Neural cell (in vitro differentiated cells): ENCODE measurements around the gene MARCHF11. TPM values are rescaled to one million over a fixed set of nuclear protein-coding genes. Genes with fewer than 3 reads are reported as not detected.

Source experiments
- H2AFZ ChIP-seq: fragments of 200-600, 300-800 bp; sonication (generic), shearing (Covaris generic); 2 replicates; pipeline ENCODE4 v1.6.0; 2014; ENCODE audit warnings: low read depth, mild to moderate bottlenecking, antibody characterized with exemption, low read length, moderate library complexity
- H3F3A ChIP-seq: fragments of 200-600 bp; shearing (Covaris generic); 2 replicates; pipeline ENCODE4 v1.6.1; 2016; ENCODE audit warnings: mild to moderate bottlenecking, moderate library complexity, mixed read lengths, antibody characterized with exemption, low read length; ENCODE audit not compliant: insufficient read depth, poor library complexity, severe bottlenecking
- H3K27ac ChIP-seq: fragments of 200-600, 300-800 bp; sonication (generic), shearing (Covaris generic); 2 replicates; pipeline ENCODE4 v1.5.1; 2014; ENCODE audit warnings: mild to moderate bottlenecking, low read length, moderate library complexity
- H3K27me3 ChIP-seq: fragments of 300-800, 200-600 bp; sonication (generic), shearing (Covaris generic); 2 replicates; pipeline ENCODE4 v1.6.0; 2014; ENCODE audit warnings: mild to moderate bottlenecking, low read depth, low read length, moderate library complexity; ENCODE audit not compliant: insufficient read depth
- H3K36me3 ChIP-seq: fragments of 300-800, 200-600 bp; sonication (generic), shearing (Covaris generic); 2 replicates; pipeline ENCODE4 v1.5.1; 2014; ENCODE audit warnings: mild to moderate bottlenecking, antibody characterized with exemption, low read length, moderate library complexity; ENCODE audit not compliant: insufficient read depth
- H3K4me2 ChIP-seq: fragments of 300-800, 200-600 bp; sonication (generic), shearing (Covaris generic); 2 replicates; pipeline ENCODE4 v1.6.0; 2014; ENCODE audit warnings: mild to moderate bottlenecking, low read length
- H3K4me3 ChIP-seq: fragments of 300-800, 200-600 bp; sonication (generic), shearing (Covaris generic); 2 replicates; pipeline ENCODE4 v1.5.1; 2014; ENCODE audit warnings: mild to moderate bottlenecking, low read length, moderate library complexity
- H3K79me2 ChIP-seq: fragments of 200-600 bp; shearing (Covaris generic); replicated peaks from 2 replicates; pipeline ENCODE4 v1.6.0; 2014; ENCODE audit warnings: mild to moderate bottlenecking, low read length, moderate library complexity; ENCODE audit not compliant: insufficient read depth
- H3K9ac ChIP-seq: fragments of 300-800, 200-600 bp; sonication (generic), shearing (Covaris generic); 2 replicates; pipeline ENCODE4 v1.6.1; 2016; ENCODE audit warnings: mild to moderate bottlenecking, low read length, mixed read lengths
- H3K9me2 ChIP-seq: fragments of 200-600 bp; shearing (Covaris generic); 2 replicates; pipeline ENCODE4 v1.6.1; 2016; ENCODE audit warnings: mild to moderate bottlenecking, low read length, mixed read lengths; ENCODE audit not compliant: insufficient read depth
- H3K9me3 ChIP-seq: fragments of 200-600, 300-800 bp; sonication (generic), shearing (Covaris generic); 2 replicates; pipeline ENCODE4 v1.6.1; 2016; ENCODE audit warnings: mild to moderate bottlenecking, mixed run types, low read length, moderate library complexity, mixed read lengths
- H4K20me1 ChIP-seq: fragments of 200-600 bp; shearing (Covaris generic); 2 replicates; pipeline ENCODE4 v1.6.1; 2016; ENCODE audit warnings: mild to moderate bottlenecking, mixed run types; ENCODE audit not compliant: insufficient read depth
- EP300 ChIP-seq: fragments of 450-650 bp; conservative IDR thresholded peaks from 2 replicates; pipeline ENCODE4 v1.6.1; 2014; ENCODE audit warnings: antibody characterized with exemption, mild to moderate bottlenecking, moderate library complexity; ENCODE audit not compliant: poor library complexity, severe bottlenecking
- EZH2 ChIP-seq: fragments of 200-600, 300-800 bp; shearing (Covaris generic), sonication (generic); IDR thresholded peaks from 2 replicates; pipeline ENCODE4 v1.6.1; 2014; ENCODE audit warnings: antibody characterized with exemption, low read length, borderline replicate concordance, mild to moderate bottlenecking; ENCODE audit not compliant: insufficient read depth, poor library complexity, severe bottlenecking
- MXI1 ChIP-seq: fragments of 450-650 bp; conservative IDR thresholded peaks from 2 replicates; pipeline ENCODE4 v1.6.1; 2014; ENCODE audit warnings: antibody characterized with exemption, mild to moderate bottlenecking; ENCODE audit not compliant: poor library complexity, severe bottlenecking
- POLR2AphosphoS5 ChIP-seq: IDR thresholded peaks from 2 replicates; pipeline ENCODE4 v1.6.1; 2012
- RAD21 ChIP-seq: fragments of 450-650 bp; conservative IDR thresholded peaks from 2 replicates; pipeline ENCODE4 v1.6.1; 2014; ENCODE audit warnings: antibody characterized with exemption, mild to moderate bottlenecking, moderate library complexity
- SMC3 ChIP-seq: fragments of 450-650 bp; conservative IDR thresholded peaks from 2 replicates; pipeline ENCODE4 v1.6.1; 2014; ENCODE audit warnings: antibody characterized with exemption, mild to moderate bottlenecking, moderate library complexity; ENCODE audit not compliant: poor library complexity
- TAF1 ChIP-seq: IDR thresholded peaks from 2 replicates; pipeline ENCODE4 v1.6.1; 2012; ENCODE audit warnings: low read depth
- polyA plus RNA-seq: library from polyadenylated mRNA; depleted of rRNA; stranded (reverse); fragments of >200 nt; gene quantifications from 2 replicates; pipeline ENCODE4 v1.2.3, GENCODE V29; 2014
- TF ChIP-seq, protein P1 (sequence below): fragments of 450-650 bp; IDR thresholded peaks from 2 replicates; pipeline ENCODE4 v1.5.1; 2014; ENCODE audit warnings: antibody characterized with exemption, mild to moderate bottlenecking, moderate library complexity; ENCODE audit not compliant: poor library complexity, severe bottlenecking
- TF ChIP-seq, protein P2 (sequence below): IDR thresholded peaks from 2 replicates; pipeline ENCODE4 v1.6.1; 2012; ENCODE audit warnings: borderline replicate concordance

The MARCHF11 gene
- polyA plus RNA-seq, 1 donor from 2014 or later: 6.1 TPM

DNA sequence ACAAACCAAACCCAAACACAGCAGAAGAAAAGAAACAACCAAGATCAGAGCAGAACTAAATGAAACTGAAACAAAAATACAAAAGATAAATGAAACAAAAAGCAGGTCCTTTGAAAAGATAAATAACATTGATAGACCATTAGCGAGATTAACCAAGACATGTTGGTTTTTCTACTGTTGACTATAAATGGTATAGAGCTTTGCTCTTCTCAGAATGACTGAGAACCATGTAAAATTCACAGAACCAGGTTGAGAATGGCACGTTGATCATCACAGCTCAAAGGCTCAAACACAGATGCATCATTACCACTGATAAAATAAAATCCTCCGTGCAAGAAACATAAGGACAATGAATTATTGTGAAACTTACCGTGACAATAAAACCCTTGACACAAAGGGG, 105.2 kb downstream of the MARCHF11 start:
- no peak overlapping the region for H3K9ac ChIP-seq
- no peaks in the 10 kb centered on the region for H3K9me2 ChIP-seq
- H2AFZ ChIP-seq: no peak overlapping the region
- no peaks in the 10 kb centered on the region for H3K27me3 ChIP-seq
- H3K9me3 ChIP-seq: no peaks in the 10 kb centered on the region
- H3K79me2 ChIP-seq: no peaks in the 10 kb centered on the region
- H3F3A ChIP-seq: no peaks in the 10 kb centered on the region
- H4K20me1 ChIP-seq: no peaks in the 10 kb centered on the region
- H3K4me3 ChIP-seq: no peak overlapping the region
- no peak overlapping the region for H3K27ac ChIP-seq
- H3K36me3 ChIP-seq: no peaks in the 10 kb centered on the region
- TF ChIP-seq EP300: no peak
- no peak for TF ChIP-seq EZH2
- no peak for TF ChIP-seq TAF1
- TF ChIP-seq RAD21: no peak
- no peak for TF ChIP-seq SMC3
- TF ChIP-seq, protein P1, sequence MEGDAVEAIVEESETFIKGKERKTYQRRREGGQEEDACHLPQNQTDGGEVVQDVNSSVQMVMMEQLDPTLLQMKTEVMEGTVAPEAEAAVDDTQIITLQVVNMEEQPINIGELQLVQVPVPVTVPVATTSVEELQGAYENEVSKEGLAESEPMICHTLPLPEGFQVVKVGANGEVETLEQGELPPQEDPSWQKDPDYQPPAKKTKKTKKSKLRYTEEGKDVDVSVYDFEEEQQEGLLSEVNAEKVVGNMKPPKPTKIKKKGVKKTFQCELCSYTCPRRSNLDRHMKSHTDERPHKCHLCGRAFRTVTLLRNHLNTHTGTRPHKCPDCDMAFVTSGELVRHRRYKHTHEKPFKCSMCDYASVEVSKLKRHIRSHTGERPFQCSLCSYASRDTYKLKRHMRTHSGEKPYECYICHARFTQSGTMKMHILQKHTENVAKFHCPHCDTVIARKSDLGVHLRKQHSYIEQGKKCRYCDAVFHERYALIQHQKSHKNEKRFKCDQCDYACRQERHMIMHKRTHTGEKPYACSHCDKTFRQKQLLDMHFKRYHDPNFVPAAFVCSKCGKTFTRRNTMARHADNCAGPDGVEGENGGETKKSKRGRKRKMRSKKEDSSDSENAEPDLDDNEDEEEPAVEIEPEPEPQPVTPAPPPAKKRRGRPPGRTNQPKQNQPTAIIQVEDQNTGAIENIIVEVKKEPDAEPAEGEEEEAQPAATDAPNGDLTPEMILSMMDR: no peak
- no peak for TF ChIP-seq MXI1
- TF ChIP-seq POLR2AphosphoS5: no peak
- TF ChIP-seq, protein P2, sequence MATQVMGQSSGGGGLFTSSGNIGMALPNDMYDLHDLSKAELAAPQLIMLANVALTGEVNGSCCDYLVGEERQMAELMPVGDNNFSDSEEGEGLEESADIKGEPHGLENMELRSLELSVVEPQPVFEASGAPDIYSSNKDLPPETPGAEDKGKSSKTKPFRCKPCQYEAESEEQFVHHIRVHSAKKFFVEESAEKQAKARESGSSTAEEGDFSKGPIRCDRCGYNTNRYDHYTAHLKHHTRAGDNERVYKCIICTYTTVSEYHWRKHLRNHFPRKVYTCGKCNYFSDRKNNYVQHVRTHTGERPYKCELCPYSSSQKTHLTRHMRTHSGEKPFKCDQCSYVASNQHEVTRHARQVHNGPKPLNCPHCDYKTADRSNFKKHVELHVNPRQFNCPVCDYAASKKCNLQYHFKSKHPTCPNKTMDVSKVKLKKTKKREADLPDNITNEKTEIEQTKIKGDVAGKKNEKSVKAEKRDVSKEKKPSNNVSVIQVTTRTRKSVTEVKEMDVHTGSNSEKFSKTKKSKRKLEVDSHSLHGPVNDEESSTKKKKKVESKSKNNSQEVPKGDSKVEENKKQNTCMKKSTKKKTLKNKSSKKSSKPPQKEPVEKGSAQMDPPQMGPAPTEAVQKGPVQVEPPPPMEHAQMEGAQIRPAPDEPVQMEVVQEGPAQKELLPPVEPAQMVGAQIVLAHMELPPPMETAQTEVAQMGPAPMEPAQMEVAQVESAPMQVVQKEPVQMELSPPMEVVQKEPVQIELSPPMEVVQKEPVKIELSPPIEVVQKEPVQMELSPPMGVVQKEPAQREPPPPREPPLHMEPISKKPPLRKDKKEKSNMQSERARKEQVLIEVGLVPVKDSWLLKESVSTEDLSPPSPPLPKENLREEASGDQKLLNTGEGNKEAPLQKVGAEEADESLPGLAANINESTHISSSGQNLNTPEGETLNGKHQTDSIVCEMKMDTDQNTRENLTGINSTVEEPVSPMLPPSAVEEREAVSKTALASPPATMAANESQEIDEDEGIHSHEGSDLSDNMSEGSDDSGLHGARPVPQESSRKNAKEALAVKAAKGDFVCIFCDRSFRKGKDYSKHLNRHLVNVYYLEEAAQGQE: no peak
- no peak overlapping the region for H3K4me2 ChIP-seq

DNA sequence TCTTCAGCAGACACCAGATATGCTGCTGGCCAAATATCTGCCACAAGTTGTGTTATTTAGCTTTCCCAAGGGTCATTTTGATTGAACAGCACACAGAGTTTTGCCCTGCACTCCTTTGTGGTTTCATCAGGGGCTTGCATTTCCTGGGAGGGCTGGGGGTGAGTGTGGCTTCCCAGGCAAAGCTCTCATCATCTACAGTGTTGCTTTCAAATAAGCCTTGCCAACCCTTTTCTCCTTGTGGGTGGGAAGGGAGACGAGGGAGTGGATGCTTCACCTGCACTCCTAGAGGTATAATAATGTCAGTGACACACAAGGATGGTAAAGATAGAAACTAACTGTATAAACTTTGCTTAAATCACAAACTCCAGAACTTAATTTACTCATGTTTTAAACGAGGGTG, 107.0 kb downstream of the MARCHF11 start:
- no peak overlapping the region for H3K4me2 ChIP-seq
- H3K79me2 ChIP-seq: no peaks in the 10 kb centered on the region
- H2AFZ ChIP-seq: no peak overlapping the region
- H3K9me3 ChIP-seq: no peaks in the 10 kb centered on the region
- H3K36me3 ChIP-seq: no peaks in the 10 kb centered on the region
- no peaks in the 10 kb centered on the region for H4K20me1 ChIP-seq
- H3K27me3 ChIP-seq: no peaks in the 10 kb centered on the region
- no peak overlapping the region for H3K27ac ChIP-seq
- H3K4me3 ChIP-seq: no peak overlapping the region
- H3F3A ChIP-seq: no peaks in the 10 kb centered on the region
- TF ChIP-seq, protein P2: no peak
- TF ChIP-seq RAD21: no peak
- no peak for TF ChIP-seq EP300
- no peak for TF ChIP-seq POLR2AphosphoS5
- TF ChIP-seq SMC3: no peak
- TF ChIP-seq, protein P1: no peak
- no peak for TF ChIP-seq TAF1
- TF ChIP-seq MXI1: no peak
- no peak for TF ChIP-seq EZH2
- H3K9ac ChIP-seq: no peak overlapping the region
- no peaks in the 10 kb centered on the region for H3K9me2 ChIP-seq
